Pancreas (tissue), 10 donors: ENCODE data around the gene LENG8. TPM values are rescaled to one million over a fixed set of nuclear protein-coding genes. Genes with fewer than 3 reads are reported as not detected.

ENCODE experiments used
- ATAC-seq, 4 donors: fragments of 200-7000 bp; cut with Tn5 transposase; one replicate each; pipeline versions ENCODE4 v1.8.0 to v1.9.1; 2020; ENCODE audit warnings: mild to moderate bottlenecking in 4 of 4, moderate library complexity in 4 of 4
- DNase-seq, 6 donors: peaks; one replicate each; pipeline ENCODE4 v3.0.0-alpha.2; 2020
- FAIRE-seq: peaks from 2 replicates; lab custom pipeline; 2012; peaks lifted over from hg19 to GRCh38; lab: Jason Lieb, UNC
- H3K27ac ChIP-seq, 4 donors: fragments of 200-600 bp; sonication (generic); 1 replicate in 3 of 4; 2 replicates in 1 of 4; pipeline versions ENCODE4 v1.5.0 to v1.8.0; 2020
- H3K27me3 ChIP-seq, 4 donors: fragments of 200-600 bp; one replicate each; pipeline ENCODE4 v1.8.0; 2021
- H3K36me3 ChIP-seq, 3 donors: fragments of 200-600 bp; sonication (generic) in 1 of 3; one replicate each; pipeline versions ENCODE4 v1.5.0 to v1.8.0; 2020 to 2021
- H3K4me1 ChIP-seq, 3 donors: fragments of 200-600 bp; one replicate each; pipeline ENCODE4 v1.8.0; 2021
- H3K4me3 ChIP-seq, 4 donors: fragments of 200-600 bp; sonication (generic) in 2 of 4; one replicate each; pipeline versions ENCODE4 v1.5.0 to v1.8.0; 2020 to 2021
- H3K9me3 ChIP-seq, 4 donors: fragments of 200-600 bp; one replicate each; pipeline ENCODE4 v1.8.0; 2021
- CTCF ChIP-seq, 4 donors: fragments of 200-600 bp; sonication (generic) in 3 of 4; IDR thresholded peaks; one replicate each; pipeline versions ENCODE4 v1.5.0 to v1.8.0; 2021; ENCODE audit warnings: antibody characterized with exemption in 4 of 4
- WGBS, 2 donors: extraction: QIAGEN DNeasy Blood & Tissue Kit; methylation state at CpG; one replicate each; pipeline ENCODE4 v1.1.7; 2013; 5-methylcytosine and 5-hydroxymethylcytosine counted together
- intact Hi-C, 3 donors: fragments of 100-400 bp; cut with DNase I; formaldehyde crosslinking; loops; one replicate each; pipeline versions ENCODE4 v1.11.1 to v1.14.2; 2022
- polyA plus RNA-seq, 2 donors: library from polyadenylated mRNA; stranded (reverse); fragments of 200-250 nt; gene quantifications; one replicate each; pipeline ENCODE4 v1.2.3, GENCODE V29; 2013
- total RNA-seq, 6 donors: library from RNA; stranded (reverse); fragmentation: NEBNext Ultra II Directional in 4 of 6; extraction: Animal tissue kit (Norgen Biotek cat#: 25700) in 4 of 6; gene quantifications; one replicate each; pipeline versions ENCODE4 v1.2.1 to v1.2.4, GENCODE V29; 2021 to 2023
- donor health status: healthy with polysubstance abuse.
- donor health status: DM: no; HTN: no; CAD: no; lungs with moderate emphysema.
- donor health status: DM: no; HTN: no; CAD: no.
- donor health status: control.
- donor health status: control.
- donor health status: Bipolar disorder and iron deficiency.
- donor health status: DM: yes; HTN: yes; CAD: no.
- donor health status: DM: no; HTN: no; CAD: no.
- donor health status: DM: no; HTN: no; CAD: no.
- donor health status: DM: yes; HTN: yes; CAD: no.

Gene LENG8
- total and polyA plus RNA-seq, 8 donors: 64.8 to 657 (median 142) TPM

DNA sequence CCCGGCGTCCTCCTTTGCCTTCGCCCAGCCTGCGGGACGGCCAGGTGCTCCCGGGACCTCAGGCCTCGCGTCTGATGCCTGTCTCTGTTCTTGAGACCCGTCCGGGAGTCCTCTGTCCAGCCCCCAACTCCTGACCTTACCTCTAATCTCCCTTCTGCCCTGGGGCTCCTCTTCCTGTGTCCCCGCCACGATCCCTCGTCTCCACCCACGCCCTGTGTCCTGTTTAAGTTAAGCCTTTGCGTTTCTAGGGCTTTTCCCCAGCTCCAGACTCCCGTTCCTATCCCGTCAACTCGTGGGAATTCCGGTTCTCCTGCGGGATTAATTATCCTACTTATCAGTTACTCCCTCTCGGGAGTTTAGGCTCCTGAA, 686 bp downstream of the LENG8 start:
- FAIRE-seq (no peak), DNase-seq (no peak), ATAC-seq (no peak)
- H3K4me1 ChIP-seq: peaks cover 18 to 39% (median 32%) of the 10 kb centered on the region in 3 donors
- peaks cover 7 to 29% (median 24%) of the 10 kb centered on the region in 3 donors for H3K36me3 ChIP-seq
- H3K4me3 ChIP-seq: peak overlapping the region; percentile 59 to 94 (median 77)
- intact Hi-C loops: no loop called here
- 0% methylated on average over 21 of the region's 21 CpGs for WGBS, 2 donors
- H3K27me3 ChIP-seq: no peaks in the 10 kb centered on the region
- peak overlapping the region; percentile 91 to 99 (median 96) for H3K27ac ChIP-seq
- no peaks in the 10 kb centered on the region for H3K9me3 ChIP-seq
- no peak for TF ChIP-seq CTCF (IDR thresholded peaks at IDR 0.05)

GRCh38 chr19:54451331-54451871, 2.4 kb downstream of the LENG8 start:
- Histone ChIP-seq H3K4me3 (peak overlapping the region in 3 of 4 donors; percentile 68 to 94 (median 86)), H3K36me3 (peaks cover 13 to 46% (median 39%) of the 10 kb centered on the region in 3 donors), H3K27me3 (no peaks in the 10 kb centered on the region), H3K27ac (peak overlapping the region in 3 of 4 donors; percentile 9 to 99 (median 65)), H3K4me1 (peaks cover 18 to 34% (median 24%) of the 10 kb centered on the region in 3 donors), H3K9me3 (no peaks in the 10 kb centered on the region)
- DNase-seq (peak in 3 of 6 donors; percentile 37 to 78 (median 56)), ATAC-seq (peak in 2 of 4 donors; percentile 0 to 1), FAIRE-seq (no peak)
- 25 to 34% methylated on average over 9 of the region's 9 CpGs for WGBS, 2 donors
- no peak for TF ChIP-seq CTCF (IDR thresholded peaks at IDR 0.05)
- intact Hi-C loops: no loop called here

DNA sequence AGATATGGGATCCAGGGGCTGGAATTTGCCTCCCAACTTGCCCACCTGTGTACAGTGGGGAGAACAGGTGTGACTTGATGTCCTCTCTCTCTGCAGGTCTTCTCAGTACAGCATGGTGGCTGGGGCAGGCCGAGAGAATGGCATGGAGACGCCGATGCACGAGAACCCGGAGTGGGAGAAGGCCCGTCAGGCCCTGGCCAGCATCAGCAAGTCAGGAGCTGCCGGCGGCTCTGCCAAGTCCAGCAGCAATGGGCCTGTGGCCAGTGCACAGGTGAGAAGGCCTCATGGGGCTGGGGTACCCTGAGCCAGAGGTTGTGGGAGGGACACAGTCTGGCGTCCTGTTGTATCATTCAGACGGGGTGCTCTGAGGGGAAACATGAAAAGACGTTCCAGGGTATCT, 3.0 kb downstream of the LENG8 start:
- H3K27ac ChIP-seq: peak overlapping the region in 2 of 4 donors; percentile 47 to 99
- intact Hi-C loops: no loop called here
- no peaks in the 10 kb centered on the region for H3K9me3 ChIP-seq
- no peak for TF ChIP-seq CTCF (IDR thresholded peaks at IDR 0.05)
- no peak for ATAC-seq
- peak overlapping the region in 1 of 4 donors; percentile 10 for H3K4me3 ChIP-seq
- peaks cover 13 to 52% (median 45%) of the 10 kb centered on the region in 3 donors for H3K36me3 ChIP-seq
- peak in 5 of 6 donors; percentile 47 to 87 (median 67) for DNase-seq
- WGBS, 2 donors: 40% methylated on average over 11 of the region's 11 CpGs
- H3K4me1 ChIP-seq: peaks cover 18 to 30% (median 24%) of the 10 kb centered on the region in 3 donors
- no peak for FAIRE-seq
- H3K27me3 ChIP-seq: no peaks in the 10 kb centered on the region

DNA sequence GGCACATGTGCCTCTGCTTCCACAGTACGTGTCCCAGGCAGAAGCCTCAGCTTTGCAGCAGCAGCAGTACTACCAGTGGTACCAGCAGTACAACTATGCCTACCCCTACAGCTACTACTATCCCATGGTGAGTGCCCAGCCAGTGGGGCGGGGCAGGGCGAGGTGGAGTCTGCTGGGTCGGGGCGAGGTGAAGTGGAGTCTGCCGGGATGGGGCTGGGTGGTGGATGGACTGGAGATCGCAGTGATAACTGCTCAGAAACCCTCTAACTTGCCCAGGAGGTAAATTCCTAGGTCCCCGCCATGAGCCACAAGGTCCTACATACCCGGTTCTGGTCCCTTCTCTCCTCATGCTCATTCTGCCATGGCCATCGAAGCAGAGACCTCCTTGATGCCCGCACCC, 3.6 kb downstream of the LENG8 start:
- no peak for FAIRE-seq
- H3K4me3 ChIP-seq: no peak overlapping the region
- TF ChIP-seq CTCF (IDR thresholded peaks at IDR 0.05): no peak
- peaks cover 18 to 24% (median 24%) of the 10 kb centered on the region in 3 donors for H3K4me1 ChIP-seq
- 69 to 90% methylated on average over 11 of the region's 11 CpGs for WGBS, 2 donors
- ATAC-seq: no peak
- intact Hi-C loops: no loop called here
- H3K27ac ChIP-seq: peak overlapping the region in 2 of 4 donors; percentile 47 to 99
- no peaks in the 10 kb centered on the region for H3K9me3 ChIP-seq
- no peaks in the 10 kb centered on the region for H3K27me3 ChIP-seq
- peaks cover 17 to 59% (median 52%) of the 10 kb centered on the region in 3 donors for H3K36me3 ChIP-seq
- DNase-seq: peak in 1 of 6 donors; percentile 63
